ENCODE data around the gene CRBN.

CRBN gene

DNA sequence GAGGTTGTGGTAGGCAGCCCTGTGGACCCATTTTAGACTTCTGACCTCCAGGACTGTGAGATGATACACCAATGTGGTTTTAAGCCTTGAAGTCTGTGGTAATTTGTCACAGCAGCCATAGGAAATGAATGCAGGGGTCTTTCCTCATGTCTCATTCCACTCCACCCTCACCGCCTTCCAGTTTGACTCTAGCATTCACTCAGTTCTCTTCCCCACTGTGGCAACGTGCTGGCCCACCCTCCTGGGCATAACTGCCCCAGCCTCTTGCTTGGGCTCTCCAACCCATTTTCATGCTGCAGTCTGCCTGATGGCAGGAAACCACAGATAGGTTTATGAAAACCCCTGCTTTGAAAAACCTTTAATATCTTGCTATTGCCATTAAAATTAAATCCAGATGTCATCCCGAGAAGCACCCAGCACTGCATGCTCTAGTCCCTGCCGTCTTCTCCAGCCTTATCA, 60.1 kb downstream of the CRBN start:
- no peak for TF ChIP-seq JUND (IDR thresholded peaks at IDR 0.05; ENCODE audit: low read depth)
- in situ Hi-C loops (cut with HindIII; ENCODE audit: low pct_unique_long_range_greater_than_20kb, low sequenced_read_pairs), result no loop called here
- no peak for DNase-seq (ENCODE audit: low read depth in 1 of 2, low spot score in 1 of 2)

GRCh38 chr3:3117651-3118050, 61.8 kb downstream of the CRBN start:
- DNase-seq (ENCODE audit: low read depth in 1 of 2, low spot score in 1 of 2), result no peak
- in situ Hi-C loops (cut with HindIII; ENCODE audit: low pct_unique_long_range_greater_than_20kb, low sequenced_read_pairs), result no loop called here
- TF ChIP-seq JUND (IDR thresholded peaks at IDR 0.05; ENCODE audit: low read depth), result no peak

DNA sequence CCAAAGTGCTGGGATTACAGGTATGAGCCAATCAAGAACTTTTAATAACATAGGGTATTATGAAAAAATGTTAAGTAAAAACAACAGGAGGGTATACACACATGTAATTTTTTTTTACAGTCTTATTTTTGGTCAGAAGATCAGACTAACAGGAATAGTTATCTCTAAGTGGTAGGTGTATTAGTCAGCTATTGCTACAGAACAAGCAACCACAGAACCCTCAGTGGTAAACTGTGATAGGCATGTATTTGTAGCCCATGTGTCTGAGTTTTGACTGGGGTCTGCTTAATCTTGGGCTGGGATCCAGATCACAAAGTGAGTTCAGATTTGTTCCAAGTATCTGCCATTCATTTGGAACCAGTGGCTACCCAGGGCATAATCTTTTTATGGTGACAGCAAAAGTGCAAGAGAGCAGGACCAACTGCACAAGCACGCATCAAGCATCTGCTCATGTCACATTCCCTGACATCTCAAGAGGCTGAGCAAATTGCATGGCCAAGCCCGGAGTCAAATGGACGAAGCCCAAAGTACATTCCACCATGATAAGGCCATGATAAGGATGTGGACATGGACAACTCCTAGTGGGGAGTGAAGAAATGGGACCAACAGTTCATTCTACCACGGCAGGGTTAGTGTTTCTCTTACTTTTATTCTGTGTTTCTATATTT, 66.3 kb downstream of the CRBN start:
- in situ Hi-C loops (cut with HindIII; ENCODE audit: low pct_unique_long_range_greater_than_20kb, low sequenced_read_pairs), result no loop called here
- no peak for DNase-seq (ENCODE audit: low read depth in 1 of 2, low spot score in 1 of 2)
- TF ChIP-seq JUND (IDR thresholded peaks at IDR 0.05; ENCODE audit: low read depth), result no peak

- in situ Hi-C loops (cut with HindIII; ENCODE audit: low pct_unique_long_range_greater_than_20kb, low sequenced_read_pairs), result no loop called here
- no peak for TF ChIP-seq JUND (IDR thresholded peaks at IDR 0.05; ENCODE audit: low read depth)
- no peak for DNase-seq (ENCODE audit: low read depth in 1 of 2, low spot score in 1 of 2)
These were observed 68.6 kb downstream of the CRBN start for GRCh38 chr3:3110749-3111361.

GRCh38 chr3:3110299-3110630, 69.2 kb downstream of the CRBN start, which contains the start of gene IL5RA:
Gene IL5RA, minus strand, starts transcription at chr3:3110374. Its CDS starts 5,390 bp downstream, at chr3:3104984.
- in situ Hi-C loops (cut with HindIII; ENCODE audit: low pct_unique_long_range_greater_than_20kb, low sequenced_read_pairs), result no loop called here
- TF ChIP-seq JUND (IDR thresholded peaks at IDR 0.05; ENCODE audit: low read depth), result no peak
- DNase-seq (ENCODE audit: low read depth in 1 of 2, low spot score in 1 of 2), result peak in 1 of 2 experiments; percentile 17

- no peak for TF ChIP-seq JUND (IDR thresholded peaks at IDR 0.05; ENCODE audit: low read depth)
- in situ Hi-C loops (cut with HindIII; ENCODE audit: low pct_unique_long_range_greater_than_20kb, low sequenced_read_pairs), result no loop called here
- no peak for DNase-seq (ENCODE audit: low read depth in 1 of 2, low spot score in 1 of 2)
These were observed 69.8 kb downstream of the CRBN start for GRCh38 chr3:3109407-3110298.

GRCh38 chr3:3107858-3108257, 71.6 kb downstream of the CRBN start:
- in situ Hi-C loops (cut with HindIII; ENCODE audit: low pct_unique_long_range_greater_than_20kb, low sequenced_read_pairs), result no loop called here
- no peak for TF ChIP-seq JUND (IDR thresholded peaks at IDR 0.05; ENCODE audit: low read depth)
- DNase-seq (ENCODE audit: low read depth in 1 of 2, low spot score in 1 of 2), result no peak

- in situ Hi-C loops (cut with HindIII; ENCODE audit: low pct_unique_long_range_greater_than_20kb, low sequenced_read_pairs), result no loop called here
- no peak for DNase-seq (ENCODE audit: low read depth in 1 of 2, low spot score in 1 of 2)
- no peak for TF ChIP-seq JUND (IDR thresholded peaks at IDR 0.05; ENCODE audit: low read depth)
These were observed 72.3 kb downstream of the CRBN start for GRCh38 chr3:3107181-3107580.

GRCh38 chr3:3105815-3106214, 73.7 kb downstream of the CRBN start:
- TF ChIP-seq JUND (IDR thresholded peaks at IDR 0.05; ENCODE audit: low read depth), result no peak
- no peak for DNase-seq (ENCODE audit: low read depth in 1 of 2, low spot score in 1 of 2)
- in situ Hi-C loops (cut with HindIII; ENCODE audit: low pct_unique_long_range_greater_than_20kb, low sequenced_read_pairs), result no loop called here

- TF ChIP-seq JUND (IDR thresholded peaks at IDR 0.05; ENCODE audit: low read depth), result no peak
- in situ Hi-C loops (cut with HindIII; ENCODE audit: low pct_unique_long_range_greater_than_20kb, low sequenced_read_pairs), result no loop called here
- no peak for DNase-seq (ENCODE audit: low read depth in 1 of 2, low spot score in 1 of 2)
These were observed 74.2 kb downstream of the CRBN start for GRCh38 chr3:3105246-3105645.

DNA sequence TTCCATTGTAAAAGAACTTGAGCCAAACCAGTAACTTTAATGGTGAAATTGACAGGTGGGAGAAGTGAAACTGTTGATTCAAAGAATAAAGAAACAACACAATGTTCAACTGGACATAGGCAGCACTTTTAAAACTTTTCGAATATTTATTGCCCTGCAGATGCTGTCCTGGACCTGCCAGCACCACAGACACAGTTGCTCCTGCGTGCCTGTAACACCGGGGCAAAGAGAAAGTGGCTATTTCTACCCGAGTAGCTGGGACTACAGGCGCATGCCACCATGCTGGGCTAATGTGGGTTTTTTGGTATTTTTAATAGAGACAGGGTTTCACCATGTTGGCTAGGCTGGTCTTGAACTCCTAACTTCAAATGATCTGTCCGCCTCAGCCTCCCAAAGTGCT, 76.7 kb downstream of the CRBN start:
- in situ Hi-C loops (cut with HindIII; ENCODE audit: low pct_unique_long_range_greater_than_20kb, low sequenced_read_pairs), result no loop called here
- TF ChIP-seq JUND (IDR thresholded peaks at IDR 0.05; ENCODE audit: low read depth), result no peak
- no peak for DNase-seq (ENCODE audit: low read depth in 1 of 2, low spot score in 1 of 2)

DNA sequence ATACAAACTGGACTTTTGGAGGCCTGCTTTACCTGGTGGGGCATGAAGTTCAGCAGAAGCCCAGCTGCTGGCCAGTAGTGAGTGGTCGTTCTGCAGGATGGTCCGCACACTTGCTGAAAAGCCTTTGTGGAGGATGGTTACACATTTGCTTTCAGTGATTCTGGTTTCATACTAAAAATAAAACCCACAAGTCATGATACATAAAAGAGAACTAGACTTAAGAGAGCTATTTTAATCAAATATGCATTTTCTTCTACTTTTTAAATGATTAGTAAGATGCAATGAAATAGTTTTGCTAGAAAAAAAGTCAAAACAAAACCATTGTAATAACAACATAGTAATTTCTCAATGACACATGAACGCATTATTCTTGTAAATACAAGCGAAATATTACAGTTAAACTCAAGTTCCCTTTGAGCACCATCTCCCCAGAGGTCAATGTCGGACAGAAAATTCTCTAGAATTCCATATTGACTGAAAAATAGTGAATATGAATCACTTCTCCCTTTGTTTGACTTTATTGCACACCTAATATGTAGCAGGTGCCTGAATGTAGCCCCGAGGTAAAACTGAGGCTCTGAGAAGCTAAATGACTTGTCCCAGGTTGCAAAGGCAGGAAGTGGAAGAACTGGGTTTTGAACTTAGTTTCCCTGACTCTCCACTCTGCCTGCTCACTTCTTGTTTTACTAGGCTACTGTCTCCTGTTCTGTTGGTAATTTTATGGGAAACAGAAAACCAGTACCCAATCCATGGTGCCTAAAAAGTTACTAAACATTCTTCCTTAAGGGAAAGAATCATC, 77.6 kb downstream of the CRBN start:
- no peak for TF ChIP-seq JUND (IDR thresholded peaks at IDR 0.05; ENCODE audit: low read depth)
- DNase-seq (ENCODE audit: low read depth in 1 of 2, low spot score in 1 of 2), result no peak
- in situ Hi-C loops (cut with HindIII; ENCODE audit: low pct_unique_long_range_greater_than_20kb, low sequenced_read_pairs), result no loop called here

Measured in T47D (cell line).